Testis (tissue), 3 donors: ENCODE results near the gene CD200. TPM values are rescaled to one million over a fixed set of nuclear protein-coding genes. Genes with fewer than 3 reads are reported as not detected.

Experiments
- DNase-seq: peaks from one replicate; pipeline ENCODE4 v3.0.0-alpha.2; 2019
- H3K27ac ChIP-seq, 2 donors: fragments of 200-600 bp; sonication (generic); one replicate each; pipeline ENCODE4 v1.5.1; 2019
- H3K27me3 ChIP-seq: fragments of 200-600 bp; sonication (generic); one replicate; pipeline ENCODE4 v1.5.1; 2019
- H3K36me3 ChIP-seq: fragments of 200-600 bp; sonication (generic); one replicate; pipeline ENCODE4 v1.5.1; 2017; ENCODE audit warnings: low read depth; ENCODE audit errors: missing control alignments
- H3K4me1 ChIP-seq: fragments of 200-600 bp; sonication (generic); one replicate; pipeline ENCODE4 v1.5.1; 2019
- H3K4me3 ChIP-seq, 2 donors: fragments of 200-600 bp; sonication (generic); one replicate each; pipeline ENCODE4 v1.5.1; 2017 to 2019
- H3K9me3 ChIP-seq: fragments of 200-600 bp; sonication (generic); one replicate; pipeline ENCODE4 v1.5.1; 2017
- POLR2A ChIP-seq: fragments of 450-650 bp; IDR thresholded peaks from one replicate; pipeline ENCODE4 v1.6.1; 2017; ENCODE audit warnings: antibody characterized with exemption, mild to moderate bottlenecking, moderate library complexity
- WGBS, 2 donors: methylation state at CpG; one replicate each; pipeline ENCODE4 v1.1.5; 2018; 5-methylcytosine and 5-hydroxymethylcytosine counted together
- intact Hi-C: fragments of 100-400 bp; cut with DNase I; formaldehyde crosslinking; loops from one replicate; pipeline ENCODE4 v1.15.1; 2023; ENCODE audit warnings: low total_unique reads
- polyA plus RNA-seq: library from polyadenylated mRNA; stranded (reverse); fragments of 350-450 nt; fragmentation: Illumina TruSeq; extraction: RNeasy Lipid Tissue Mini Kit (QIAGEN cat#74804); gene quantifications from one replicate; pipeline ENCODE4 v1.2.3, GENCODE V29; 2014; ENCODE audit warnings: low read depth, low replicate concordance; ENCODE audit not compliant: insufficient read depth
- total RNA-seq, 2 donors: library from RNA; depleted of rRNA; stranded (reverse); fragments of >200 nt; gene quantifications; one replicate each; pipeline ENCODE4 v1.2.3, GENCODE V29; 2016
- TF ChIP-seq, protein P1 (sequence below), 3 experiments: fragments of 450-650 bp in 2 of 3; fragments of 200-600 bp in 1 of 3; sonication (generic) in 1 of 3; IDR thresholded peaks; one replicate each; pipeline ENCODE4 v1.5.1; 2016 to 2019; ENCODE audit warnings: antibody characterized with exemption in 3 of 3, mild to moderate bottlenecking in 2 of 3, moderate library complexity in 1 of 3

The CD200 gene
- total and polyA plus RNA-seq, 3 donors from 2014 or later: 3.4 to 8.5 (median 6.3) TPM

DNA sequence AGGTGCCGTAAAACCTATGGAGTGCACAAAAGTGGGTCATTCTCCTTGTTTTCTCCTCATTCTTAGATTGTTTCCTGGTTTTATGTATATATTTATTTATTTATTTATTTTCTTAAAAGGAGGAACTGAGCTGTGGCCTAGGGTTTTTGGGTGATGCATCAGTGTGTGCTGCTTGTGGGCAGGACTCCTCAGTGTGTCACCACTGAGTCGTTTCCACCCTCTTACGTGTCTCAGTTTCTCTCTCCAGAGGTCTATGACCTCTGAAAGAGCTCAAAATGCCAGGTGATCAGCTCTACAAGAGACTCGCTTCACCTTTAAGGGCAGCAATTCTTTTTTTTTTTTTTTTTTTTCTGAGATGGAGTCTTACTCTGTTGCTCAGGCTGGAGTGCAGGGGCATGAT lies 72.9 kb downstream of the CD200 start:
- TF ChIP-seq POLR2A: no peak
- TF ChIP-seq, protein P1, sequence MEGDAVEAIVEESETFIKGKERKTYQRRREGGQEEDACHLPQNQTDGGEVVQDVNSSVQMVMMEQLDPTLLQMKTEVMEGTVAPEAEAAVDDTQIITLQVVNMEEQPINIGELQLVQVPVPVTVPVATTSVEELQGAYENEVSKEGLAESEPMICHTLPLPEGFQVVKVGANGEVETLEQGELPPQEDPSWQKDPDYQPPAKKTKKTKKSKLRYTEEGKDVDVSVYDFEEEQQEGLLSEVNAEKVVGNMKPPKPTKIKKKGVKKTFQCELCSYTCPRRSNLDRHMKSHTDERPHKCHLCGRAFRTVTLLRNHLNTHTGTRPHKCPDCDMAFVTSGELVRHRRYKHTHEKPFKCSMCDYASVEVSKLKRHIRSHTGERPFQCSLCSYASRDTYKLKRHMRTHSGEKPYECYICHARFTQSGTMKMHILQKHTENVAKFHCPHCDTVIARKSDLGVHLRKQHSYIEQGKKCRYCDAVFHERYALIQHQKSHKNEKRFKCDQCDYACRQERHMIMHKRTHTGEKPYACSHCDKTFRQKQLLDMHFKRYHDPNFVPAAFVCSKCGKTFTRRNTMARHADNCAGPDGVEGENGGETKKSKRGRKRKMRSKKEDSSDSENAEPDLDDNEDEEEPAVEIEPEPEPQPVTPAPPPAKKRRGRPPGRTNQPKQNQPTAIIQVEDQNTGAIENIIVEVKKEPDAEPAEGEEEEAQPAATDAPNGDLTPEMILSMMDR (IDR thresholded peaks at IDR 0.05): no peak
- H3K27me3 ChIP-seq: no peaks in the 10 kb centered on the region
- WGBS, 2 donors: 79 to 87% methylated on average over 4 of the region's 4 CpGs
- no peak for DNase-seq
- H3K9me3 ChIP-seq: no peaks in the 10 kb centered on the region
- H3K27ac ChIP-seq: no peak overlapping the region
- H3K4me3 ChIP-seq: no peak overlapping the region
- no peaks in the 10 kb centered on the region for H3K36me3 ChIP-seq
- no peaks in the 10 kb centered on the region for H3K4me1 ChIP-seq
- intact Hi-C loops: no loop called here

DNA sequence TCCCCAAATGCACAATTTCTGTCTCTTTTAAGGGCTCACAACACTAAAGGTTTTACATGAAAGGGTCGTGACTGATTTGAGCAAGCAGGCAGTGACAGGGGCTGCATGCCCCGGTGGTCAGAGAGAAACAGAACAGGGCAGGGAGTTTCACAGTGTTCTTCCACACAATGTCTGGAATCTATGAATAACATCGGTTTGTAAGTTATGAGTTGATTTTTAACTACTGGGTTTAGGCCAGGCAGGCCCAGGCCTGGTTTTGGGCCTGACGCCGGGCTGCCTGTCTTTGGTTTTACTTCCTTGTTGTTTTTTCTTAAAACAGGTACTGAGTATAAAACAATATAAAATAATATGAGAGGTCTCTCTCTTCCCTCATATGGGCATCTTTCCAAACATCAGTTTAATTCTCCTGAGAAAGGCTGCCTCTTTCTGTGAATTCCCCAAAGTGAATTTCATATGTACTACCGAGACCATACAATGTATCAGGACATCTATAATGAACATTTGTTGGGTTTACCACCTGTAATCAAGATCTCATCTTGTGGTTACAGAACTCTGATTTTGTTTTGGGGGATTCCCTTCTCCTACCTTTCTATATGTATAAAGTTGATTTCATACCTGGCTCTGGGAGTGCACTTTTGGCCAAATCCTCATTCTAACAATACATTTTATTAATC lies 74.4 kb downstream of the CD200 start:
- DNase-seq: no peak
- Histone ChIP-seq H3K27ac (no peak overlapping the region), H3K4me1 (no peaks in the 10 kb centered on the region), H3K36me3 (no peaks in the 10 kb centered on the region), H3K9me3 (no peaks in the 10 kb centered on the region), H3K4me3 (no peak overlapping the region), H3K27me3 (no peaks in the 10 kb centered on the region)
- WGBS, 2 donors: 56 to 64% methylated on average over 6 of the region's 6 CpGs
- intact Hi-C loops: no loop called here
- TF ChIP-seq POLR2A: no peak
- TF ChIP-seq, protein P1 (IDR thresholded peaks at IDR 0.05): no peak

DNA sequence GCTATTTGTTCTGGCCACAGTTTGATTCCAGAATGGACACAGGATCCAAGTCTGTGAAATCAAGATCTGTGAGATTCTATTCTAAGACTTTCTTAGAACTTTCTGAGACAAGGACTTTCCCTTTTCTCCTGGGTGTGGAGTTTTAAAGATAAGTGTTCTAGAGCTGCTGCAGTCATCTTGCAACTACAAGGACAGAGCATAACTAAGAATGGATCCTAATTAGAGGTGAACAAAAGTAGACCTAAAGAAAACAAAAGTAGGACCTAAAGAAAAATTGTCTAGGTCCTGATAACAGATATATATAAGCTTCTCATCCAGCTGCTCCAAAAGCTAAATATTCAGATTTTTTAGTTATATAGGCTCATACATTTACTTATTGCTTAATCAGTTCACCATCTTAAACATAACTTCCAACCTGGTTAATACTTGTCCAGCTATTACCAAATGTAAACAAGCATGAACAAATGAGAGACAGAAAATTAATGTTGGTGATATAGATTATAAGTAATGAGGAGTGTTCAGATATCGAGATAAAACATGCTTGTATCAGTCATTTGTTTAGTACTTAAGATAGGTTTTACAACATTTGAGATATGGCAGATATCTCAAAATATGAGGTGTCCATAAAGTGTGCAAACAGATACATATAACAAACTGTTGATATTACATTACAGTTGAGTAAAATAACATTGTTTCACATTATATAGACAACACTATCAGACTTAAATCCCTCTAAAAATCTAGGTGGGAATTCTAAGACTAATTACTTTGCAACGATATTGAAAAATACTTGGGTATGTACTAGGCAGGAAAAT lies 75.1 kb downstream of the CD200 start:
- no peaks in the 10 kb centered on the region for H3K36me3 ChIP-seq
- WGBS, 2 donors: 83 to 87% methylated on average over 2 of the region's 2 CpGs
- no peak for DNase-seq
- no peak for TF ChIP-seq POLR2A
- TF ChIP-seq, protein P1 (IDR thresholded peaks at IDR 0.05): no peak
- H3K27me3 ChIP-seq: no peaks in the 10 kb centered on the region
- no peaks in the 10 kb centered on the region for H3K4me1 ChIP-seq
- H3K9me3 ChIP-seq: no peaks in the 10 kb centered on the region
- intact Hi-C loops: no loop called here
- H3K27ac ChIP-seq: no peak overlapping the region
- no peak overlapping the region for H3K4me3 ChIP-seq

DNA sequence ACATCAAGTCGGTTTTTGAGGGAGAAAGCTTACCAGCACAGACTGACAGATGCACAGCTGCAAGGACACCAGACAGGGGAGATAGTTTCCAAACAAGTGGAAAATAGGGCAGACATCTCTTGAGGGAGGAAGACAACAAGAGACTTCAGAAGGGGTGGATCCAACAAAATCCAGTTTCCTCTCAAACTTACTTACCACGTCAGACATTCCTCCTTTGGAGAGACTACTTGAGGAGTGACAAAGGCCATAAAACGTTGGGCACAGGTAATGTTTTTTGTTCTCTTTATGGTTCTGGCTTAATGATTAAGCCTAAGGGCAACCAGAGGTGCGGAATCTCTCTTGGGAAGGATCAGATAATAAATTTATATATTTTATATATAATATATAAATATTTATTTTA lies 76.1 kb downstream of the CD200 start:
- intact Hi-C loops: no loop called here
- Histone ChIP-seq H3K4me3 (no peak overlapping the region), H3K4me1 (no peaks in the 10 kb centered on the region), H3K36me3 (no peaks in the 10 kb centered on the region), H3K27me3 (no peaks in the 10 kb centered on the region), H3K27ac (no peak overlapping the region), H3K9me3 (no peaks in the 10 kb centered on the region)
- no peak for DNase-seq
- no peak for TF ChIP-seq POLR2A
- TF ChIP-seq, protein P1 (IDR thresholded peaks at IDR 0.05): no peak
- 73 to 83% methylated on average over 4 of the region's 4 CpGs for WGBS, 2 donors
